GM21390 (cell line): ENCODE results near the gene TRMT112.
A peak's percentile ranks its signal among the peaks of the same experiment; 100 is the strongest.

Source experiments
- ATAC-seq: cut with Tn5 transposase; IDR thresholded peaks from one replicate; pipeline ENCODE4 v1.9.1; 2021; ENCODE audit not compliant: unreplicated experiment

Gene TRMT112

GRCh38 chr11:64276653-64277431 is 40.5 kb downstream of the TRMT112 start:
- ATAC-seq, result no peak

- no peak for ATAC-seq
These were observed 41.5 kb downstream of the TRMT112 start for GRCh38 chr11:64275841-64276240.

GRCh38 chr11:64275031-64275800 is 42.1 kb downstream of the TRMT112 start:
- ATAC-seq, result no peak

GRCh38 chr11:64269540-64270220 is 47.7 kb downstream of the TRMT112 start:
- peak; percentile 63 for ATAC-seq

- peak; percentile 11 for ATAC-seq
These were observed 48.3 kb downstream of the TRMT112 start for GRCh38 chr11:64268893-64269539.

GRCh38 chr11:64268025-64268892 is 49.1 kb downstream of the TRMT112 start:
- no peak for ATAC-seq

- ATAC-seq, result no peak
These were observed 50.0 kb downstream of the TRMT112 start for GRCh38 chr11:64267207-64267945.
